ENCODE measurements around the gene MITF.

DNA sequence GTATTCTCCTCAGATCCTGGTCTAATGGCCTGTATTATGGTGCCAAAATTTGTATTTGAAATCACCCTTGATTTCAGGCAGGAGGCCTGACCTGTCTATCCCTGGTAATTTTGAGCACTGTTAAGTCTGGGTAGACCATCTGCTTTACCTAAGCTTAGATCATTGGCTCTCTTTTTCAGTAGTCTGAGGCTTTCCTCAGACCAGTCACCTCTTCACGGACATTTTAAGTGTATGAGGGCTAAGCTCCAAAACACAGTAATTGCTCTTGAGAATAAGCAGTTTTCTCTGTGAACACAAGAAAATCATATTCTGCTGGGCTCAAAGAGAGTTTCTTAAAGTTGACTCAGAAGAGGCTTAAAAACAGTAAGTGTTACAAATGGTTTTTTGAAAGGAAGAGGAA is 168.3 kb downstream of the MITF start:
- no peak for TF ChIP-seq EP300 (IDR thresholded peaks at IDR 0.05)
- TF ChIP-seq, protein P1, sequence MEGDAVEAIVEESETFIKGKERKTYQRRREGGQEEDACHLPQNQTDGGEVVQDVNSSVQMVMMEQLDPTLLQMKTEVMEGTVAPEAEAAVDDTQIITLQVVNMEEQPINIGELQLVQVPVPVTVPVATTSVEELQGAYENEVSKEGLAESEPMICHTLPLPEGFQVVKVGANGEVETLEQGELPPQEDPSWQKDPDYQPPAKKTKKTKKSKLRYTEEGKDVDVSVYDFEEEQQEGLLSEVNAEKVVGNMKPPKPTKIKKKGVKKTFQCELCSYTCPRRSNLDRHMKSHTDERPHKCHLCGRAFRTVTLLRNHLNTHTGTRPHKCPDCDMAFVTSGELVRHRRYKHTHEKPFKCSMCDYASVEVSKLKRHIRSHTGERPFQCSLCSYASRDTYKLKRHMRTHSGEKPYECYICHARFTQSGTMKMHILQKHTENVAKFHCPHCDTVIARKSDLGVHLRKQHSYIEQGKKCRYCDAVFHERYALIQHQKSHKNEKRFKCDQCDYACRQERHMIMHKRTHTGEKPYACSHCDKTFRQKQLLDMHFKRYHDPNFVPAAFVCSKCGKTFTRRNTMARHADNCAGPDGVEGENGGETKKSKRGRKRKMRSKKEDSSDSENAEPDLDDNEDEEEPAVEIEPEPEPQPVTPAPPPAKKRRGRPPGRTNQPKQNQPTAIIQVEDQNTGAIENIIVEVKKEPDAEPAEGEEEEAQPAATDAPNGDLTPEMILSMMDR (IDR thresholded peaks at IDR 0.05): no peak

Measured in suprapubic skin (tissue), 3 donors.